HEK293T (cell line): ENCODE results near the gene MAGI3.

ENCODE experiments used
- CTCF ChIA-PET: fragments of 350-600 bp; formaldehyde crosslinking; extraction: SDS; loops from one replicate; lab custom pipeline; 2021; ENCODE audit warnings: antibody characterized with exemption, inconsistent platforms; lab: Yijun Ruan, JAX
- POLR2A ChIA-PET: fragments of 350-600 bp; formaldehyde crosslinking; extraction: SDS; loops from one replicate; lab custom pipeline; 2020; ENCODE audit warnings: antibody characterized with exemption, inconsistent platforms; lab: Yijun Ruan, JAX
- DNase-seq: peaks from one replicate; pipeline ENCODE4 v3.0.0; 2012; ENCODE audit warnings: mixed read lengths; ENCODE audit errors: extremely low spot score
- ARNT ChIP-seq: fragments of 450-650 bp; IDR thresholded peaks from 2 replicates; pipeline ENCODE4 v1.6.1; 2017; ENCODE audit warnings: mild to moderate bottlenecking
- BHLHE40 ChIP-seq: fragments of 450-650 bp; IDR thresholded peaks from 2 replicates; pipeline ENCODE4 v1.6.1; 2016; ENCODE audit warnings: mild to moderate bottlenecking, moderate library complexity, borderline replicate concordance
- CTBP1 ChIP-seq: fragments of 450-650 bp; IDR thresholded peaks from 2 replicates; pipeline ENCODE4 v1.6.1; 2016; ENCODE audit warnings: borderline replicate concordance
- ELF4 ChIP-seq: fragments of 450-650 bp; IDR thresholded peaks from 2 replicates; pipeline ENCODE4 v1.6.1; 2017; ENCODE audit warnings: antibody characterized with exemption
- FOXA1 ChIP-seq: fragments of 450-650 bp; IDR thresholded peaks from 2 replicates; pipeline ENCODE4 v1.6.1; 2016; ENCODE audit warnings: mild to moderate bottlenecking
- FOXK2 ChIP-seq: fragments of 450-650 bp; IDR thresholded peaks from 2 replicates; pipeline ENCODE4 v1.6.1; 2016; ENCODE audit warnings: mild to moderate bottlenecking
- FOXM1 ChIP-seq: fragments of 450-650 bp; IDR thresholded peaks from 2 replicates; pipeline ENCODE4 v1.6.1; 2017; ENCODE audit warnings: mild to moderate bottlenecking, borderline replicate concordance
- HDGF ChIP-seq: fragments of 450-650 bp; IDR thresholded peaks from 2 replicates; pipeline ENCODE4 v1.6.1; 2017; ENCODE audit warnings: antibody characterized with exemption, borderline replicate concordance
- L3MBTL2 ChIP-seq: fragments of 450-650 bp; conservative IDR thresholded peaks from 2 replicates; pipeline ENCODE4 v1.6.1; 2016; ENCODE audit warnings: mild to moderate bottlenecking
- LEF1 ChIP-seq: fragments of 450-650 bp; IDR thresholded peaks from 2 replicates; pipeline ENCODE4 v1.6.1; 2017; ENCODE audit warnings: mild to moderate bottlenecking, borderline replicate concordance
- NFRKB ChIP-seq: fragments of 450-650 bp; IDR thresholded peaks from 2 replicates; pipeline ENCODE4 v1.6.1; 2016; ENCODE audit warnings: mild to moderate bottlenecking, moderate library complexity
- SP1 ChIP-seq: fragments of 450-650 bp; IDR thresholded peaks from 2 replicates; pipeline ENCODE4 v1.6.1; 2017
- SUZ12 ChIP-seq: fragments of 450-650 bp; IDR thresholded peaks from 2 replicates; pipeline ENCODE4 v1.6.1; 2016; ENCODE audit warnings: mild to moderate bottlenecking
- TARDBP ChIP-seq: fragments of 450-650 bp; IDR thresholded peaks from 2 replicates; pipeline ENCODE4 v1.6.1; 2016
- ZNF384 ChIP-seq: fragments of 450-650 bp; IDR thresholded peaks from 2 replicates; pipeline ENCODE4 v1.6.1; 2016
- TF ChIP-seq, protein P1 (sequence below): fragments of 450-650 bp; IDR thresholded peaks from 2 replicates; pipeline ENCODE4 v1.6.1; 2016

MAGI3 gene

GRCh38 chr1:113394043-113394862, 3.9 kb downstream of the MAGI3 start:
- TF ChIP-seq TARDBP (no peak), FOXK2 (no peak), NFRKB (no peak), FOXA1 (no peak), CTBP1 (no peak)
- no peak for DNase-seq
- POLR2A ChIA-PET = no interaction called here
- CTCF ChIA-PET = interaction anchor here (0.6 kb wide), 1 partner anchor 286 kb away, joined by 3 read pairs; no protein-coding TSS in a partner anchor

DNA sequence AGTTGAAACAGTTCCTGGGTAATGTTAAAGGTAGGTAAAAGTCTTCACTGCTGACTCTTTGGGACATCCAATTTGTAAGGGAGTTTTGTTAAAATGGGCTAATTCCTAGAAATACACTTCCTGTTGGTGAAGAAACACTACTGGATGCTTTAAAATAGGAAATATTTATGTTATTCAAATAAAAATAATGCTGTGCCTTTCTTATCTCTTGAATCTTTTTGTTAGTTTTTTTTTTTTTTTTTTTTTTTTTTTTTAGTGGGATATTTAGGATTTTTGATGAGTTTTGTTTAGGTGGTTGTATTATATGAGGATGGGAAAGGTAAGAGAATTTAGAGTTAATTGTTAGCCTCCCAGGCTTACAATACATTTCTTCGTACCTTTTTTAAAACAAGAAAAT, 4.5 kb downstream of the MAGI3 start:
- CTCF ChIA-PET = no interaction called here
- DNase-seq = no peak
- POLR2A ChIA-PET = no interaction called here
- TF ChIP-seq SUZ12 = no peak
- TF ChIP-seq ZNF384 = peak; percentile 81

- TF ChIP-seq FOXA1 = no peak
- TF ChIP-seq LEF1 = no peak
- no peak for TF ChIP-seq L3MBTL2
- no peak for TF ChIP-seq HDGF
- no peak for TF ChIP-seq SP1
- TF ChIP-seq NFRKB = no peak
- no peak for TF ChIP-seq ZNF384
- no peak for TF ChIP-seq CTBP1
- no peak for TF ChIP-seq FOXM1
- TF ChIP-seq FOXK2 = no peak
- TF ChIP-seq, protein P1, sequence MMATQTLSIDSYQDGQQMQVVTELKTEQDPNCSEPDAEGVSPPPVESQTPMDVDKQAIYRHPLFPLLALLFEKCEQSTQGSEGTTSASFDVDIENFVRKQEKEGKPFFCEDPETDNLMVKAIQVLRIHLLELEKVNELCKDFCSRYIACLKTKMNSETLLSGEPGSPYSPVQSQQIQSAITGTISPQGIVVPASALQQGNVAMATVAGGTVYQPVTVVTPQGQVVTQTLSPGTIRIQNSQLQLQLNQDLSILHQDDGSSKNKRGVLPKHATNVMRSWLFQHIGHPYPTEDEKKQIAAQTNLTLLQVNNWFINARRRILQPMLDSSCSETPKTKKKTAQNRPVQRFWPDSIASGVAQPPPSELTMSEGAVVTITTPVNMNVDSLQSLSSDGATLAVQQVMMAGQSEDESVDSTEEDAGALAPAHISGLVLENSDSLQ = no peak
- TF ChIP-seq TARDBP = no peak
- TF ChIP-seq ARNT = no peak
- TF ChIP-seq ELF4 = no peak
- no peak for TF ChIP-seq BHLHE40
- TF ChIP-seq SUZ12 = no peak
- no peak for DNase-seq
- ChIA-PET POLR2A (interaction anchor here (0.9 kb wide), 1 partner anchor 11 kb away, joined by 5 read pairs; no protein-coding TSS in a partner anchor), CTCF (interaction anchor here (0.6 kb wide), 1 partner anchor 1017 kb away, joined by 4 read pairs; no protein-coding TSS in a partner anchor)
These were observed 5.8 kb downstream of the MAGI3 start for GRCh38 chr1:113396102-113396501.

GRCh38 chr1:113396585-113396984, 6.3 kb downstream of the MAGI3 start:
- no peak for TF ChIP-seq FOXK2
- ChIA-PET POLR2A (interaction anchor here (0.9 kb wide), 1 partner anchor 11 kb away, joined by 5 read pairs; no protein-coding TSS in a partner anchor), CTCF (interaction anchor here (0.6 kb wide), 1 partner anchor 1016 kb away, joined by 4 read pairs; no protein-coding TSS in a partner anchor)
- DNase-seq = no peak

DNA sequence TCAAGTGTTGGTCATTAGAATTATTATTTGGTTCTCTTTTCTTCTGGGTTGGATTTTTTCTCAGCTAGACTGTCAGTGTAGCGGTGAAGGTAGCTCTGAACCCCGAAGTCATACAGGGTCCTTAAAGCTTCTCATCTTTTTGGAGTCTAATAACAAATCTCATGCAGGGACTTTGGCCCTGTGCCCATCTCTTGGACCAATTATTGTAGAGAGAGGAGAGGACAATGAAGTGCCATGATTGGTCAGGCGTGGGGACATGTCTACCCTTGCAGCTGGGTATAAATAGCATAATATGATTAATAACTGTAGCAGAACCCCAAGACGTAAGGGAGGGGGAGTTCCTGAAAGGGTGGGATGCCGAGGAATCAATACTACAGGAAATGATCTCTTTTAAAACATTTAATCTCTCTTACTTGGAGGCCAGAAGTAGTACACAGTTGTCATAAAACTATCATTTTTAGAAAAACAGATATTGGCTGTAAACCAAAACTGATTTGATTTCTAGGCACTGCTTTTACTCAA, 8.8 kb downstream of the MAGI3 start:
- ChIA-PET CTCF (no interaction called here), POLR2A (no interaction called here)
- DNase-seq = no peak
- no peak for TF ChIP-seq SP1
- no peak for TF ChIP-seq ZNF384
- TF ChIP-seq BHLHE40 = no peak
- TF ChIP-seq CTBP1 = no peak
- TF ChIP-seq HDGF = no peak
- TF ChIP-seq L3MBTL2 = no peak

- DNase-seq = no peak
- ChIA-PET POLR2A (no interaction called here), CTCF (no interaction called here)
- TF ChIP-seq HDGF (no peak), FOXA1 (no peak)
These were observed 10.8 kb downstream of the MAGI3 start for GRCh38 chr1:113401067-113401466.

DNA sequence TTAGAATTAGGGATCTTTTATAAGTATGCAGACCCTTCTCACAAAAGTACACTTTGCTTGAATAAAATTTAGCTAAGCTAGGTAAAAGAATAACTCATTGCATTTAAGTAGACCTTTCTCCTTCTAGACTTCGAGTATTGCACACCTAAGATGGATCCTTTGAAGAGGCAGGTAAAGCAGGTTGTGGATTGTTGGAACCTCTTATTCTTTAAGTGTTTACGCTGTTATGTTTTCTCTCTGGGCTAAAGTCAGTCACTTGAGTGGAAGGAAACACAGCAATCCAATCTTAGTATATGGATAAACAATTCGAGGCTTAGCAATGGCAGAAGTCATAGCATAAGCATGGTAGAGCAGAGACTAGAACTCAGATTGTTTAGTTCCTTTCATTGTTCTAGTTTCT, 11.4 kb downstream of the MAGI3 start:
- no peak for TF ChIP-seq FOXK2
- TF ChIP-seq HDGF = no peak
- POLR2A ChIA-PET = no interaction called here
- CTCF ChIA-PET = interaction anchor here (0.7 kb wide), 1 partner anchor 505 kb away, joined by 4 read pairs; no protein-coding TSS in a partner anchor
- DNase-seq = no peak

- TF ChIP-seq ARNT = no peak
- no peak for TF ChIP-seq ELF4
- TF ChIP-seq, protein P1 = no peak
- TF ChIP-seq ZNF384 = no peak
- no peak for TF ChIP-seq TARDBP
- TF ChIP-seq BHLHE40 = no peak
- no peak for TF ChIP-seq NFRKB
- POLR2A ChIA-PET = interaction anchor here (1.9 kb wide), 1 partner anchor 13 kb away, joined by 6 read pairs; the partner anchor contains the start of gene MAGI3
- CTCF ChIA-PET = interaction anchor here (0.5 kb wide), 1 partner anchor 192 kb away, joined by 3 read pairs; no protein-coding TSS in a partner anchor
- no peak for DNase-seq
These were observed 12.8 kb downstream of the MAGI3 start for GRCh38 chr1:113403065-113403464.
